Omental fat pad (tissue), 4 donors: ENCODE data around the gene TRERF1. TPM values are rescaled to one million over a fixed set of nuclear protein-coding genes. Genes with fewer than 3 reads are reported as not detected.

Experiments
- ATAC-seq: fragments of 150-250 bp; one replicate; pipeline ENCODE4 v1.9.1; 2016; ENCODE audit warnings: mild to moderate bottlenecking, moderate library complexity; ENCODE audit not compliant: low FRiP score
- DNase-seq: peaks from one replicate; pipeline ENCODE4 v3.0.0-alpha.2; 2019; ENCODE audit warnings: low spot score
- CTCF ChIP-seq, 3 donors: fragments of 450-650 bp; IDR thresholded peaks; one replicate each; pipeline ENCODE4 v1.5.1; 2016 to 2017; ENCODE audit warnings: antibody characterized with exemption in 3 of 3, mild to moderate bottlenecking in 3 of 3, moderate library complexity in 2 of 3
- total RNA-seq, 4 donors: library from RNA; depleted of rRNA; stranded (reverse); fragments of >200 nt; gene quantifications; one replicate each; pipeline ENCODE4 v1.1.0, GENCODE V29; 2016

The TRERF1 gene
- total RNA-seq, 4 donors from 2014 or later, result 2.0 to 10.2 (median 2.6) TPM

- DNase-seq (no peak), ATAC-seq (no peak)
- no peak for TF ChIP-seq CTCF (IDR thresholded peaks at IDR 0.05)
Observed at GRCh38 chr6:42361036-42361435, 90.7 kb downstream of the TRERF1 start.

- no peak for DNase-seq
- ATAC-seq, result no peak
- TF ChIP-seq CTCF (IDR thresholded peaks at IDR 0.05), result no peak
Observed at GRCh38 chr6:42359021-42359420, 92.7 kb downstream of the TRERF1 start.

- ATAC-seq (no peak), DNase-seq (no peak)
- no peak for TF ChIP-seq CTCF (IDR thresholded peaks at IDR 0.05)
Observed at GRCh38 chr6:42355416-42355815, 96.3 kb downstream of the TRERF1 start.

GRCh38 chr6:42354702-42355101, 97.0 kb downstream of the TRERF1 start:
- no peak for DNase-seq
- TF ChIP-seq CTCF (IDR thresholded peaks at IDR 0.05), result no peak
- ATAC-seq, result no peak

- DNase-seq (no peak), ATAC-seq (no peak)
- no peak for TF ChIP-seq CTCF (IDR thresholded peaks at IDR 0.05)
Observed at GRCh38 chr6:42352856-42353564, 98.7 kb downstream of the TRERF1 start.

- TF ChIP-seq CTCF (IDR thresholded peaks at IDR 0.05), result no peak
- ATAC-seq, result no peak
- no peak for DNase-seq
Observed at GRCh38 chr6:42350911-42351310, 100.8 kb downstream of the TRERF1 start.

GRCh38 chr6:42349753-42350511, 101.8 kb downstream of the TRERF1 start:
- no peak for ATAC-seq
- DNase-seq, result no peak

More at GRCh38 chr6:42349753-42350511, 101.8 kb downstream of the TRERF1 start:
- TF ChIP-seq CTCF (IDR thresholded peaks at IDR 0.05), result no peak
